Uterus (tissue), 2 donors: ENCODE data around the gene PA2G4.

Experiments
- POLR2A ChIP-seq, 2 donors: fragments of 450-650 bp; IDR thresholded peaks; one replicate each; pipeline ENCODE4 v1.6.1; 2016; ENCODE audit warnings: antibody characterized with exemption in 2 of 2, mild to moderate bottlenecking in 1 of 2, moderate library complexity in 1 of 2
- TF ChIP-seq, protein P1 (sequence below), 4 experiments: fragments of 200-600 bp in 2 of 4; fragments of 450-650 bp in 2 of 4; sonication (generic) in 2 of 4; IDR thresholded peaks; one replicate each; pipeline ENCODE4 v1.5.1; 2016 to 2019; ENCODE audit warnings: antibody characterized with exemption in 4 of 4, mild to moderate bottlenecking in 2 of 4, moderate library complexity in 1 of 4

GRCh38 chr12:56129942-56130495 is 25.7 kb downstream of the PA2G4 start:
- TF ChIP-seq, protein P1, sequence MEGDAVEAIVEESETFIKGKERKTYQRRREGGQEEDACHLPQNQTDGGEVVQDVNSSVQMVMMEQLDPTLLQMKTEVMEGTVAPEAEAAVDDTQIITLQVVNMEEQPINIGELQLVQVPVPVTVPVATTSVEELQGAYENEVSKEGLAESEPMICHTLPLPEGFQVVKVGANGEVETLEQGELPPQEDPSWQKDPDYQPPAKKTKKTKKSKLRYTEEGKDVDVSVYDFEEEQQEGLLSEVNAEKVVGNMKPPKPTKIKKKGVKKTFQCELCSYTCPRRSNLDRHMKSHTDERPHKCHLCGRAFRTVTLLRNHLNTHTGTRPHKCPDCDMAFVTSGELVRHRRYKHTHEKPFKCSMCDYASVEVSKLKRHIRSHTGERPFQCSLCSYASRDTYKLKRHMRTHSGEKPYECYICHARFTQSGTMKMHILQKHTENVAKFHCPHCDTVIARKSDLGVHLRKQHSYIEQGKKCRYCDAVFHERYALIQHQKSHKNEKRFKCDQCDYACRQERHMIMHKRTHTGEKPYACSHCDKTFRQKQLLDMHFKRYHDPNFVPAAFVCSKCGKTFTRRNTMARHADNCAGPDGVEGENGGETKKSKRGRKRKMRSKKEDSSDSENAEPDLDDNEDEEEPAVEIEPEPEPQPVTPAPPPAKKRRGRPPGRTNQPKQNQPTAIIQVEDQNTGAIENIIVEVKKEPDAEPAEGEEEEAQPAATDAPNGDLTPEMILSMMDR (IDR thresholded peaks at IDR 0.05), result no peak
- TF ChIP-seq POLR2A (IDR thresholded peaks at IDR 0.05), result no peak
